ENCODE results near the gene RARA.
"Not testable (repeated sequence)": the region's sequence is repeated elsewhere in the genome, so short reads cannot be mapped to it uniquely, and the experiment has no call there.

RARA gene

DNA sequence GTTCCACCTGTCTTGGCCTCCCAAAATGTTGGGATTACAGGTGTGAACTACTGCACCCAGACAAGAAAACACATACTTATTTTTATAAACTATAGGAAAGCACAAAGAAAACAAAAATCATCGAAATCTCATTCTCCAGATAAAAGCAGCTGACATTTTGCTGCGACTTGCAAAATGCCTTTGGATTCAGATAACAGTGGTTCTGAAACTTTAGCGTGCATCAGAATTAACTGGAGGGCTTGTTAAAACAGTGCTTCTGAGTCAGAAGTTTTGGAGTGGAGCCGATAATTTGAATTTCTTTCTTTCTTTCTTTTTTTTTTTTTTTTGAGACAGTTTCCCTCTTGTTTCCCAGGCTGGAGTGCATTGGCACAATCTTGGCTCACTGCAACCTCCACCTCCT is 73.3 kb downstream of the RARA start:
- DNase-seq, result no peak

DNA sequence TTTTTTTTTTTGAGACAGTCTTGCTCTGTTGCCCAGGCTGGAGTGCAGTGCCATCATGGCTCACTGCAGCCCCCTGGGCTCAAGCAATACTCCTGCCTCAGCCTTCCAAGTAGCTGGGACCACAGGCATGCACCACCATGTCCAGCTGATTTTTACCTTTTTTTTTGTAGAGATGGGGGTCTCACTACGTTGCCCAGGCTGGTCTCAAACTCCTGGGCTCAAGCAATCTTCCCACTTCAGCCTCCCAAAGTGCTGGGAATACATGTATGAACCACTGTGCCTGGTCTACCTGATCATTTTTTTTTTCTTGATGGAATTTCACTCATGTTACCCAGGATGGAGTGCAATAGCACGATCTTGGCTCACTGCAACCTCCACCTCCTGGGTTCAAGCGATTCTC is 77.6 kb downstream of the RARA start:
- DNase-seq, result not testable (repeated sequence)

DNA sequence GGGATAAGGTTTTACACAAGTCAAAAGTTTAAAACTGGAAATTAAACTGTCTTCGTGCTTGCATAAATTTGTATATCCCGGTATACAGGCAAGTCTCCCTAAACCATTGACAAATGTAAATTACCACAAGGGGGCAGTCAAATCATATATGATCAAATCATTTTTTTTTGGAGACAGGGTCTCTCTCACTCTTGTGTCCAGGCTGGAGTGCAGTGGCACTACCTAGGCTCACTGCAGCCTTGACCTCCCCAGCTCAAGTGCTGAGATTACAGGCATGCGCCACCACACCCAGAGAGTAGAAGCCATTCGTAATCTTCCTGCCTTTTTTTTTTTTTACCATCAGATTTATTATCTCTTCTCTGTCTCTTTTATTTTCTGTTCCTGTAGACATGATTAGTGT is 90.2 kb downstream of the RARA start:
- DNase-seq, result no peak

DNA sequence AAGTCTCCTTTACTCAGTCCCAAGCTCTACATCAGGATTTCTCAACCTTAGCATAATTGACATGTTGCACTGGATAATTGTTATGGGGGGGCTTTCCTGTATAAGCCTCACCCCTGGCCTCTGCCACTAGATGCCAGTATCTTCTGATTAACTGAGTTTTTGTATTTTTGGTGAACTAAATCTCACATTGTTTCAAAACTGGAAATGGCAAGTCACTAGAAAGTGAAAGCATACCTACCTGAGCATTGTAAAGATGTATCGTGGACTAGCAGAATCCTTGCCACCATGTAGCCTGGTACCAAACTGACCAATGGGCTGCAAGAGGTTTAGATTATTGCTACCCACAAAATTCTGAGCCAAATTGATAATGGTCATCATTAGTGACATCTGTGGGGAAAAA is 93.7 kb downstream of the RARA start:
- DNase-seq, result no peak

DNA sequence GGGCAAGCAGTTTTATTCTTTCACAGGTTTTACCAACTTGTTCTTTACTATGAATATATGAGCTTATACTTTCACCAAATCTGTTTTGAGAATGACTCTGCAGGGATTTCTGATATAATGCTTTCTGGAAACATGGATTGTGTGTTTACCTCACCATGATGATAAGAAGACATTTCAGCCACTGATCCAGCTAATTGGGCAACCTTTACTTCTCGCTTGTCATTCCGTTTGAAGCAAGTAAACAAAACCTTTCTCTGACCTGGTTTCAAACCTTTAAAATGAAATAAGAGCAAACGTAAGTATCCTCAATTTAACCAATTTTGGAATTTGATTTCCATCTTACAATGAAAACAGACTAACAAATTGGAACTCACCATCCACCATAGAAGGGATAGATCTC is 95.0 kb downstream of the RARA start:
- DNase-seq, result no peak

Data from DMS79 (cell line).